T-helper 1 cell (primary cell): ENCODE results near the gene C4orf50.
"Not testable (repeated sequence)": the region's sequence is repeated elsewhere in the genome, so short reads cannot be mapped to it uniquely, and the experiment has no call there.

ENCODE experiments used
- DNase-seq, 5 donors: peaks; one replicate each; pipeline ENCODE4 v3.0.0-alpha.2; 2012 to 2020

Gene C4orf50

DNA sequence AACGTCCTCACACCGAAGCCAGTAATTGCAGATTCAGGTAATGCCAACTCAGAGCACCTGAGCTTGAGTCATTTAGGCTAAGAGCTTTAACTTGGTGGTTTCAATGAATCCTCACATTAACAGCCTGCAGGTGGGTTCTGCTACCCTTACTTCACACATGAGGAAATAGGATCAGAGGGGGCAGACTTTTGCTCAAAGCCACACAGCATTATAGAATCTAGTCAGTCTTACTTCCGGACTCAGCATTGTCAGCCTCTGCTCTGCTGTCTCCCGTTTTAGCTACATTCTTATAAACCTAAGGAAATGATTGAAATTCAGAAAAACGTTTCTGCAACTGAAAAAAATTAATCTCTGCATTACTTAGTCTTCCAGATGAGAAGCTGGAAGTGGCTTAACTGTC, 6.0 kb downstream of the C4orf50 start:
- no peak for DNase-seq

DNA sequence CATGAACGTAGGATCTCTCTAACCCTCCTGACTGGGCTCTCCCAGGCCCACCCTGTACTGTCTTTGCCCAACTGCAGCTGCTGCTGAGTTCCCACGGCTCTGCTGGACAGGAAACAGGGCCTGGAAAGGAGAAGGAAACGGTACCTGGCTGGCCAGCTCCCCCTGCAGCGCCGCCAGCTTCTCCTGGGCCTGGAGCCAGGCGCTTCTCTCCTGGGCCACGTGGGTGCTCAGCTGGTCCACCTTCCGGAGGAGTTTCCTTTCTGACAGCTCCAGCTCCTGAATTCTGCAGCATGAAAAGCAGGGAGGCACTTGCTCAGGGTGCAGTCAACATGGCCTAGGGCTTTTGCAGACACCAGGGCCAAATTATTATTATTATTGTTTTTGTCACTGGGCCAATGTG, 6.5 kb downstream of the C4orf50 start:
- DNase-seq: no peak

DNA sequence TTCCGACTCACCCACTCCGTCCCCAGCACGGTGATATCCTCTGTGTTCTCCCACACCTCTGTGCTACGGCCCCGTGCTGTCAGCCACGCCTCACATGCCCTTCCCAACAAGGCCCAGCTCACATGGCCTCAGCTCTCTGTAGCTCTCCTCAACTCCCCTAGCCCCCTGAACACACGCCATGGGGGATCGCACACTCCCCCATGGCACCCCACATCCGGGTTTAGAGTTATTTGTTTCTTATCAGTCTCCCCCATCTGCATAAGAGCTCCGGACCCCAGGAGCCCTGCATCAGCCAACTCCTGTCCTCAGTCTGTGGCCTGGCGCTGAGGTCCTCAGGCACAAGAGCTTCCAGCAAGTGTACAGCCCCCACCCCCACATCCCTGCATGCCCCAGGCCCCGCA, 7.0 kb downstream of the C4orf50 start:
- DNase-seq: no peak

GRCh38 chr4:6010789-6011188, 7.4 kb downstream of the C4orf50 start:
- no peak for DNase-seq

GRCh38 chr4:6009452-6009851, 8.8 kb downstream of the C4orf50 start:
- DNase-seq: no peak

GRCh38 chr4:6008766-6009385, 9.4 kb downstream of the C4orf50 start:
- DNase-seq: no peak

GRCh38 chr4:6008092-6008551, 10.1 kb downstream of the C4orf50 start:
- DNase-seq: no peak

DNA sequence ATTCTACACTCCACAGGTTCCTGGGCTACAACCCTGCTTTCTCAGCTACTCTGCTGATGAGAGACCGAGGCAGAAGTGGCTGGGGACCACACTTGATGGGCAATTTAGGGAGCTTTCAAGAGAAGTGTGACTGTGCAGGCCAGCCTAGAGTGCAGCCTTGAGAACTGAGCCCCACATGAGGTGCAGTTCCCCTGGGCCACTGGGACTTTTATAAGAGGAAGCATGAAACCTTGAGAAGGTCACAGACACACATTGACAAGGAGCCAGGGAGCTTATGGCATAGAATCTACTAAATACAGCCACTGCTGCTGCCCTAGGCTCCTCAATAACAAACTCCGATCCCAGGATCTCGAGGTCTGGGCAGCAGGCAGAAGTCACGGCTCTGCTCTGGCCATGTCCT, 13.1 kb downstream of the C4orf50 start:
- DNase-seq: no peak

DNA sequence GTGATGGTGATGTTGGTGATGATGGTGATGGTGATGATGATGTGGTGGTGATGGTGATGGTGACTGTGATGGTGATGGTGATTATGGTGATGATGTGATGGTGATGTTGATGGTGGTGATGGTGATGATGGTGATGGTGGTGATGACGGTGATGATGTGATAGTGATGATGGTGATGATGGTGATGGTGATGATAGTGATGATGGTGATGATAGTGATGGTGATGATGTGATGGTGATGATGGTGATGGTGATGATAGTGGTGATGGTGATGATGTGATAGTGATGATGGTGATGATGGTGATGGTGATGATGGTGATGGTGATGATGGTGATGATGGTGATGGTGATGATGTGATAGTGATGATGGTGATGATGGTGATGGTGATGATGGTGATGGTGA, 14.7 kb downstream of the C4orf50 start:
- not testable (repeated sequence) for DNase-seq

GRCh38 chr4:6002926-6003325, 15.3 kb downstream of the C4orf50 start:
- no peak for DNase-seq

DNA sequence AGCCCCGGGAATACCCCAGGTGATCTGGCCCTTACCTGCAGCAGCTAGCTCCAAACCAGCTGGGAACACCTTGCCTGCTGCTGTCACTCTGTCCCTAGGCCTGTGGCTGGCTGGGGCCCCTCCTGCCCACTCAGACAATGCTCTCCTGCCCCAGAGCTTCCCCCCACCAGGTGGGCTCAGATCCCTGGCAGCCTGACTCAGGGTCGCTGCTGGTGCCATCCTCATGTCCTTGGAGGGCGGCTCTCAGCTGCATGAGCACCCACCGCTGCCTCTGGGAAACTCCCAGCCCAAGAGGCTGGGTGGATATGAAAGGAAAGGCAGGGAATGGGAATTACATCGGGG, 15.8 kb downstream of the C4orf50 start:
- no peak for DNase-seq

DNA sequence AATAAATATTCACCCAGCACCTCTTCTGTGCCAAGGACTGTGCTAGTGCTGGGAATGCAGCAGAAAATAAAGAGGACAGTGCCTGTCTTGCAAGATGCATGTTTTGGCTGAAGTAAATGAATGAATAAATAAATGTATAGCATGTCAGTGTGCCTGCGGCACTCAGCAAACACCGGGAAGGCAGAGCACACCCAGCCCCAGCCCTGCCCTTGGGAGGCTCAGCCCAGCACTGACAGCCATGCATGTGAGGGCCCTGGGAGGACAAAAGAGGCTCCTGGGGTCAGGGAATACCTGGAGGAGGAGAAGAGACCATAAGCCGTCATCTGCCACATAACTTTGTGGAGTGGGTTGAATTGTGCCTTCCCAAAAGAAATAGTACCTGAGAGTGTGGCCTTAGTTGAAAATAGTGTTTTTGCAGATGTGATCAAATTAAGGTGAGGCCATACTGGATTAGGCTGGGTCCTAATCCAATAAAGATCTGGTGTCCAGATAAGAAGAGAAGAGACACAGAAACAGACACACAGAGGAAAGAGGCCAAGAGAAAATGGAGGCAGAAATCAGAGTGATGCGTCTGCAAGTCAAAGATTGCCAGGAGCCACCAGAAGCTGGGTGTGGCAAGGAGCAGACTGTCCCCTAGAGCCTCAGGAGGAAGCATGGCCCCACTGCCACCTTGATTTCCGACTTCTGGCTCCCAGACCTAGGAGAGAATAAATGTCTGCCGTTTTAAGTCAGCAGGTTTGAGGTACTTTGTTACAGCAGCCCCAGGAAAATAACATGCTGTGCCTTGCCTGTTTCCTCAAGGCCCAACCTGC, 16.3 kb downstream of the C4orf50 start:
- DNase-seq: no peak

- no peak for DNase-seq
Measured at GRCh38 chr4:5999830-6000365, 18.3 kb downstream of the C4orf50 start.

- DNase-seq: no peak
Measured at GRCh38 chr4:5999356-5999755, 18.9 kb downstream of the C4orf50 start.

GRCh38 chr4:5998333-5998936, 19.8 kb downstream of the C4orf50 start:
- peak in 3 of 5 donors; percentile 11 to 60 (median 20) for DNase-seq

DNA sequence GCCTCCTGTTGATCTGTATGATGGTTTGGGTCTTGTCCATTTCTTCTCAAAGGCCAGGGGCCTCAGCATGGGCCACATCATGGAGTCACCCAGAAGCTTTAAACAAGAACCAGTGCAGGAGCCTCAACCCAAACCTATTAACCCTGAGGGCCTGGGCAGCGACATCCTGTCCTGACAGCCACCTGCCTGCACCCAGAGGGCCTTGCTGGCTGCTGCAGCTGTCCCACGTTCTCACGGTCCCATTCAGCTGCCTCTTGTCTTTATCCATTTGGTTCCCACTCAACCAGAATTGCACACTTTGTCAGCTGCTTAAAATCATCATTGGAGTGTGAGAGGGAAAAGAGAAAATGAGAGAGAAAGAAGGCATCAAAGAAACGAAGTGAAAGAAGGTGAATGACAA, 21.6 kb downstream of the C4orf50 start:
- DNase-seq: no peak

DNA sequence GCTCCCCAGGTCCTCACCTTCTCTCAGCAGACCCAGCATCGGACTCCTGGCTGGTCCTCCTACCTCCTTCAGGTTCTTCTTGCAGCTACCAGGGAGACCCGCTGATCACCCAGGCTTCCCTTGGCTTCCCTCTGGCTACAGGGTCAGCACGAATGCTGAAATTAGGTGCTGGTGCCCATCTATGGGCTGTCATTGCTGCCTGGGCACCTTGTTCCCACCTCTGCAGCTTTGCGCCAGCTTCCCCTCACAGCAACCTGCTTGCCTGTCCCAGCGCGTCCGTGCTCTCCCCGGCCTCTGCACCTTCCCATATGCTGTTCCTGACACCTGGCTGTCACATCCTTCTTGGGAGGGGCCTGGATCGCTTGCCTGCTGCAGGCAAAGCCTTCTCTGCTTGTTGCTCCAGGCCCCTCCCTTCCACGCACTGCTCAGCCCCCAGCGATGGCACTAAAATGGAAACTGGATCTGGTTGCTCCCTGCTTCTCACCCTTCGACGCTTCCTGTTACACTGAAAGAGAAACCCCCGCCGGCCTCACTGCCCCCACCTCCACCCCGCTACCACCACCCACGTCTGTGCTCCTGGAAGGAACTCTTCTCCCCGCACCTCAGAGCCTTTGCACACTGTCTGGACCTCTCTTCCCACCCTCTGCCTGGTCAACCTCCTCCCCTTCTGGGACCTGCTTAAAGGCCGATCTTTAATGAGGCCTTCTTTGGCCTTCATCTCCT, 22.2 kb downstream of the C4orf50 start:
- DNase-seq: peak in 1 of 5 donors; percentile 28

DNA sequence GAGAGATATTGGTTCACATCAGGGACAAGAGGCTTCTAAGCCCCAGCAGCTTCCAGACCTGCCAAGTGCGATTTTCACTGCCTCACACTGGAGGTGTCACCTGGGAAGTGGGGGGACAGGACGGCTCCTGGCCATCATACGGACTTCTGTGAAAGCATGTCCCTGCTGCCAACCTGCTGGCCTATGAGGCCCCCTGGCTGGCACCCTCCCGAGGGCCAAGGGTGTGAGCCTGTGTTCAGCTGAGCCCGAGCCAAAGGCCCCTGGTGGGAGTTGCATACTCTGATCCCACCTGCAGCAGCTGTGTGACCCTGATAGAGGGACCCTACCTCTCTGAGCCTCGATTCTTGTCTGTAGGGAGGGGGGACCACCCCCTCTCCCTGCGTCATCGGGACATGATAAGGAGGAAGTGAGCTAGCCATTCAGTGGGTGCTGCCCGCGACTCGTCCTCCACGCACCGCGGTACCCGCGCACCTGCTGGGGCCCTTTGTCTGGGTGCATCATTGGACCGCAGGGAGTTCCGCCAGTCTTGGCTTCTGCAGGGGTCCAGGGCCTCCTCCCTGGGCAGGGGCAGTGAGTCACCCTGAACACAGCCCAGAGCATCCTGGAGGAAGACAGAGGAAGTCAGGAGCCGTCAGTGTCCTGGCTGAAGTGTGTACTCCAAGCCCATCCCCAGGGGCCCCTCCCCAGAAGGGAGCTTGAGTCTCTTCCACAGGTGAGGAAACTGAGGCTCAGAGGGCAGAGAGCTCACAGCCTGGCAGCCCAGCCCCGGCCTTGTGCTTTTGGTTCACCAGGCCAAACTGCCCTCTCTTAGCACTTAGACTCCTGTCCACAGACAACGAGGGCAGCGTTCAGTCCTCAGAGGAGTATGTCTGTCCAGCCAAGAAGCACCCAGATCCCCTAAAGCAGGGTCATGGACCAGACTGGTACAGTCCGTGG, 24.1 kb downstream of the C4orf50 start:
- DNase-seq: no peak

DNA sequence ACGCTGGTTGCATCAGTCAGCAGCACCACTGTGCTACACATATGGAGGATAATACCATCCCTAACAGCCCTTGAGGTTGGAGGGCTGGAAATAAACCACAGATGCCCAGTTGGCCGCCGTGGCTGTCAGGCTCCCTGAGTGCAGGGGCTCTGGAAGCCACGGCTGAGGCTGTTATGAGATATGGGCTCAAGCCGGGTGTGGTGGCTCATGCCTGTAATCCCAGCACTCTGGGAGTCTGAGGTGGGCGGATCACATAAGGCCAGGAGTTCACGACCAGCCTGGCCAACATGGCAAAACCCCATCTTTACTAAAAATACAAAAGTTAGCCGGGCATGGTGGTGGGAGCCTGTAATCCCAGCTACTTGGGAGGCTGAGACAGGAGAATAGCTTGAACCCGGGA, 24.9 kb downstream of the C4orf50 start:
- not testable (repeated sequence) for DNase-seq

- no peak for DNase-seq
Measured at GRCh38 chr4:5992828-5993321, 25.4 kb downstream of the C4orf50 start.

DNA sequence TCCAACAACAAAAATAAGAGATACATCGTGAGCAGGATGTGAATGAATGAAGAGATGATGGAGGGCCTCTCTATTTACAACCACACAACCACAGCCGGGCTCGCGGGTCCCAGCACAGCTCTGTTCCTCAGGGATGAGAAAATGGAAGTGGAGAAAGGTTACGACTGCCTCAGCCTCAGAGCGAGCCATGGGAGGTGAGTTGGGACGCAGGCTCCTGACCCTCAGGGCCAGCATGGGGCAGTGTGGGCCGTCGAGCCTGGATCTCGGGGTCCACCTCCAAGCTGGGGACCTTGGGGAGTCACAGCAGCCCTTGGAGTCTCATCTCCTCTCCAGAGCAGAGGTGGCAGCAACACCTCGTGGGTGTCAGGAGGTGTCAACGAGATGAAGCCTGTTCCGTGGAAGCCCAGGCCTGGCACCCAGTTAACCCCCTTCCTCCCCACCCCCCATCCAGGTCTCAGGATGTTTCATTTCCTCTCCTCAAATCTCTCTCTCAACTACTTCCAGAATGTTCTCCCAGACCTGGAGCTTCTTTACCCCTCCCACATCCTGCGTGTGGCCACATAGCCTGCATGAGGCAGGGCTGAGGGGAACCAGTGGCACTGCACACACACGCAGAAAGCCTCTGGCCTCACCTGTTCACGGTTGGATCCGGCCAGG, 25.9 kb downstream of the C4orf50 start:
- no peak for DNase-seq
